Measurements from ENCODE around the gene OR2A5.
"Not testable (repeated sequence)": the region's sequence is repeated elsewhere in the genome, so short reads cannot be mapped to it uniquely, and the experiment has no call there.

Gene OR2A5

GRCh38 chr7:144048648-144049047 is at the start of gene OR2A5:
TSS of gene OR2A5 (plus strand) at chr7:144048948. CDS start at chr7:144050402, 1,454 bp downstream.
- no peak for DNase-seq (ENCODE audit: low read depth, low spot score)

- no peak for DNase-seq (ENCODE audit: low read depth, low spot score)
Measured at GRCh38 chr7:144000020-144000419, 48.7 kb upstream of the OR2A5 start, which contains the start of gene OR6B1. TSS of gene OR6B1 (plus strand) at chr7:144000320. CDS start at chr7:144003997, 3,677 bp downstream.

GRCh38 chr7:144001543-144001942 is 47.2 kb upstream of the OR2A5 start:
- DNase-seq (ENCODE audit: low read depth, low spot score): no peak

- no peak for DNase-seq (ENCODE audit: low read depth, low spot score)
Measured at GRCh38 chr7:144004703-144005102, 44.0 kb upstream of the OR2A5 start.

GRCh38 chr7:144006029-144006691 is 42.6 kb upstream of the OR2A5 start:
- DNase-seq (ENCODE audit: low read depth, low spot score): no peak

GRCh38 chr7:144006692-144007042 is 42.1 kb upstream of the OR2A5 start:
- no peak for DNase-seq (ENCODE audit: low read depth, low spot score)

- DNase-seq (ENCODE audit: low read depth, low spot score): no peak
Measured at GRCh38 chr7:144009361-144009760, 39.4 kb upstream of the OR2A5 start.

GRCh38 chr7:144010061-144010460 is 38.7 kb upstream of the OR2A5 start:
- DNase-seq (ENCODE audit: low read depth, low spot score): not testable (repeated sequence)

- DNase-seq (ENCODE audit: low read depth, low spot score): not testable (repeated sequence)
Measured at GRCh38 chr7:144010821-144011220, 37.9 kb upstream of the OR2A5 start.

GRCh38 chr7:144011458-144012230 is 37.1 kb upstream of the OR2A5 start:
- no peak for DNase-seq (ENCODE audit: low read depth, low spot score)

- DNase-seq (ENCODE audit: low read depth, low spot score): no peak
Measured at GRCh38 chr7:144018065-144018464, 30.7 kb upstream of the OR2A5 start.

- no peak for DNase-seq (ENCODE audit: low read depth, low spot score)
Measured at GRCh38 chr7:144019457-144019856, 29.3 kb upstream of the OR2A5 start.

- DNase-seq (ENCODE audit: low read depth, low spot score): no peak
Measured at GRCh38 chr7:144020340-144020739, 28.4 kb upstream of the OR2A5 start.

GRCh38 chr7:144022169-144022568 is 26.6 kb upstream of the OR2A5 start:
- DNase-seq (ENCODE audit: low read depth, low spot score): no peak

GRCh38 chr7:144023171-144023827 is 25.4 kb upstream of the OR2A5 start:
- no peak for DNase-seq (ENCODE audit: low read depth, low spot score)

GRCh38 chr7:144024213-144024612 is 24.5 kb upstream of the OR2A5 start:
- no peak for DNase-seq (ENCODE audit: low read depth, low spot score)

- no peak for DNase-seq (ENCODE audit: low read depth, low spot score)
Measured at GRCh38 chr7:144026203-144026883, 22.4 kb upstream of the OR2A5 start.

- no peak for DNase-seq (ENCODE audit: low read depth, low spot score)
Measured at GRCh38 chr7:144027070-144027469, 21.7 kb upstream of the OR2A5 start.

- DNase-seq (ENCODE audit: low read depth, low spot score): no peak
Measured at GRCh38 chr7:144027974-144028373, 20.8 kb upstream of the OR2A5 start.

GRCh38 chr7:144028547-144028946 is 20.2 kb upstream of the OR2A5 start:
- DNase-seq (ENCODE audit: low read depth, low spot score): no peak

- DNase-seq (ENCODE audit: low read depth, low spot score): no peak
Measured at GRCh38 chr7:144032516-144032915, 16.2 kb upstream of the OR2A5 start.

Data from activated naive CD8-positive, alpha-beta T cell treated with anti-CD3 and anti-CD28 coated beads, Interleukin-2, amount 50 U/mL, for 16 hours (primary cell).